Osteoblast (primary cell): ENCODE measurements around the gene E2F4. TPM values are rescaled to one million over a fixed set of nuclear protein-coding genes. Genes with fewer than 3 reads are reported as not detected.

Experiments
- DNase-seq: peaks from one replicate; pipeline ENCODE4 v3.0.0; 2011; ENCODE audit warnings: low spot score, mixed read lengths; ENCODE audit not compliant: insufficient read length; ENCODE audit errors: missing footprints
- H2AFZ ChIP-seq: 2 replicates; pipeline ENCODE4 v1.6.0; 2011; ENCODE audit warnings: mild to moderate bottlenecking, low read length
- H3K27ac ChIP-seq: 2 replicates; pipeline ENCODE4 v1.5.1; 2011; ENCODE audit warnings: mild to moderate bottlenecking, low read depth, low read length, moderate library complexity
- H3K27me3 ChIP-seq: 2 replicates; pipeline ENCODE4 v1.6.0; 2012; ENCODE audit warnings: mild to moderate bottlenecking, control low read depth, inconsistent platforms, low read length, moderate library complexity; ENCODE audit not compliant: insufficient read depth
- H3K36me3 ChIP-seq: 2 replicates; pipeline ENCODE4 v1.5.1; 2011; ENCODE audit warnings: mild to moderate bottlenecking, low read length, control low read depth, moderate library complexity; ENCODE audit not compliant: insufficient read depth
- H3K4me1 ChIP-seq: 2 replicates; pipeline ENCODE4 v1.5.1; 2011; ENCODE audit warnings: mild to moderate bottlenecking, low read length, control low read depth, moderate library complexity; ENCODE audit not compliant: insufficient read depth
- H3K4me2 ChIP-seq: 2 replicates; pipeline ENCODE4 v1.6.0; 2011; ENCODE audit warnings: mild to moderate bottlenecking, low read length; ENCODE audit not compliant: insufficient read depth
- H3K4me3 ChIP-seq: fragments of 200-600 bp; sonication (generic); 3 replicates; pipeline ENCODE4 v1.5.1; 2012; ENCODE audit warnings: mild to moderate bottlenecking, low read length, inconsistent platforms; ENCODE audit not compliant: insufficient read depth
- H3K79me2 ChIP-seq: 2 replicates; pipeline ENCODE4 v1.6.0; 2012; ENCODE audit warnings: mild to moderate bottlenecking, low read length, control low read depth, inconsistent platforms; ENCODE audit not compliant: insufficient read depth
- H3K9me3 ChIP-seq: 2 replicates; pipeline ENCODE4 v1.5.1; 2011; ENCODE audit warnings: low read depth, low read length, control low read depth
- H4K20me1 ChIP-seq: 2 replicates; pipeline ENCODE4 v1.6.0; 2012; ENCODE audit warnings: mild to moderate bottlenecking, low read length, control low read depth; ENCODE audit not compliant: insufficient read depth
- total RNA-seq: library from RNA; depleted of rRNA; stranded (reverse); fragments of >200 nt; gene quantifications from 2 replicates; pipeline ENCODE4 v1.2.3, GENCODE V29; 2012
- TF ChIP-seq, protein P1 (sequence below): IDR thresholded peaks from 2 replicates; pipeline ENCODE4 v1.5.1; 2011; ENCODE audit warnings: mild to moderate bottlenecking, low read depth, low read length, moderate library complexity; ENCODE audit errors: extremely low read depth

E2F4 gene
- total RNA-seq, 1 donor = 56.5 TPM

DNA sequence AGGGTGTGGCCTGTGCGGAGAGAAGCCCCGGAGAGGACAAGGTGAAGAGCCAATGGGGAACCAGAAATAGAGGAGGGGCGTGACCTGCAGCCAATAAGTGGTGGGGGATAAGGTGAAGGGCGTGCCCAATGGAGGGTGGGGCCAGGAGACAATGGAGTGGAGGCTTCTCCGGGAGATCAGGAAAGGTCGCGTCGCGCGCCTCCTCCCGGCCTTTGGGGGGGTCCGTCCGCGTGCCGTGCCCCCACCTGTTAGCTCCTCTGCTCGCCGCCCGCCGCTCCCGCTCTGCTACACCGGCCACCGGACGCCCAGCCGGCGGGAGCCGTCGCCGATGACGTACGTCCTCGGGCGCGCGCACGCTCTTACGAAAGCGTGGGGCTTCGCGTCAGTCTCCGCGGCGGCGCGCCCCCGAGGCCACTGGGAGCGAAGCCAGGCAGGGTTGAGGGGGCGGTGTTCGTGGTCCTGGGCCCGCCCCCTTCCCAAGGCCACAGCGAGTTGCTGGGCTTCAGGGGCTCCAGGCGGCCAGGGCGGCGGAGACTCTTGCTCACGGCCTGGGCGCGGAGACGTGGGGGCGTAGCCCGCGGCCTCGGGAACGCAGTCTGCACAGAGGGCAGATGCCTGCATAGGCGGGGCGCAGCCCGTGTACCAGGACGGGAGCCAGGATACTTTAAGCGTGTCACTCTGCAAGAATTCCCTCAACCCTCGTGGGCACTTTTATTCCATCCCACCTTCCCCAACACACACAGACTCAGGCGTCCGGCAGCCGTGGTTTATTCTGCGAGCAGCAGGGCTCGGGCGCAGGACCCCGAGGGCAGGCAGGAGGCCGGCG, 8.1 kb upstream of the E2F4 start, which contains the start of gene MATCAP1:
Gene MATCAP1 (minus strand): TSS at position 337 of the 826 bp plus-strand sequence. CDS start 3,353 bp downstream, outside the sequence.
- peak; percentile 100 for DNase-seq
- Histone ChIP-seq H3K79me2 (peaks cover 11% of the 10 kb centered on the region), H3K9me3 (no peaks in the 10 kb centered on the region), H3K27ac (peak within 1 kb of the TSS; percentile 93), H3K36me3 (no peaks in the 10 kb centered on the region), H4K20me1 (peaks cover 28% of the 10 kb centered on the region), H3K4me3 (peak within 1 kb of the TSS; percentile 96), H3K27me3 (no peaks in the 10 kb centered on the region), H2AFZ (peak within 1 kb of the TSS; percentile 90), H3K4me1 (peaks cover 44% of the 10 kb centered on the region), H3K4me2 (peak within 1 kb of the TSS; percentile 98)
- TF ChIP-seq, protein P1, sequence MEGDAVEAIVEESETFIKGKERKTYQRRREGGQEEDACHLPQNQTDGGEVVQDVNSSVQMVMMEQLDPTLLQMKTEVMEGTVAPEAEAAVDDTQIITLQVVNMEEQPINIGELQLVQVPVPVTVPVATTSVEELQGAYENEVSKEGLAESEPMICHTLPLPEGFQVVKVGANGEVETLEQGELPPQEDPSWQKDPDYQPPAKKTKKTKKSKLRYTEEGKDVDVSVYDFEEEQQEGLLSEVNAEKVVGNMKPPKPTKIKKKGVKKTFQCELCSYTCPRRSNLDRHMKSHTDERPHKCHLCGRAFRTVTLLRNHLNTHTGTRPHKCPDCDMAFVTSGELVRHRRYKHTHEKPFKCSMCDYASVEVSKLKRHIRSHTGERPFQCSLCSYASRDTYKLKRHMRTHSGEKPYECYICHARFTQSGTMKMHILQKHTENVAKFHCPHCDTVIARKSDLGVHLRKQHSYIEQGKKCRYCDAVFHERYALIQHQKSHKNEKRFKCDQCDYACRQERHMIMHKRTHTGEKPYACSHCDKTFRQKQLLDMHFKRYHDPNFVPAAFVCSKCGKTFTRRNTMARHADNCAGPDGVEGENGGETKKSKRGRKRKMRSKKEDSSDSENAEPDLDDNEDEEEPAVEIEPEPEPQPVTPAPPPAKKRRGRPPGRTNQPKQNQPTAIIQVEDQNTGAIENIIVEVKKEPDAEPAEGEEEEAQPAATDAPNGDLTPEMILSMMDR = no peak

- Histone ChIP-seq H3K27me3 (no peaks in the 10 kb centered on the region), H4K20me1 (peaks cover 22% of the 10 kb centered on the region), H3K4me1 (peaks cover 44% of the 10 kb centered on the region), H3K4me3 (peak overlapping the region; percentile 96), H3K36me3 (no peaks in the 10 kb centered on the region), H3K4me2 (peak overlapping the region; percentile 98), H3K27ac (no peak overlapping the region), H2AFZ (peak overlapping the region; percentile 90), H3K79me2 (peaks cover 11% of the 10 kb centered on the region), H3K9me3 (no peaks in the 10 kb centered on the region)
- TF ChIP-seq, protein P1 = no peak
- no peak for DNase-seq
Observed at GRCh38 chr16:67184453-67184994, 7.4 kb upstream of the E2F4 start.

- peak overlapping the region; percentile 98 for H3K4me2 ChIP-seq
- no peaks in the 10 kb centered on the region for H3K27me3 ChIP-seq
- TF ChIP-seq, protein P1 = peak; percentile 91
- H3K4me1 ChIP-seq = peaks cover 44% of the 10 kb centered on the region
- H4K20me1 ChIP-seq = peaks cover 16% of the 10 kb centered on the region
- H3K36me3 ChIP-seq = no peaks in the 10 kb centered on the region
- H3K4me3 ChIP-seq = peak overlapping the region; percentile 1
- peaks cover 11% of the 10 kb centered on the region for H3K79me2 ChIP-seq
- peak; percentile 98 for DNase-seq
- H2AFZ ChIP-seq = no peak overlapping the region
- no peak overlapping the region for H3K27ac ChIP-seq
- no peaks in the 10 kb centered on the region for H3K9me3 ChIP-seq
Observed at GRCh38 chr16:67184995-67185650, 6.8 kb upstream of the E2F4 start.
